WERI-Rb-1 (cell line): ENCODE measurements around the gene CHRNA4.

Experiments
- DNase-seq: peaks from one replicate; pipeline ENCODE4 v3.0.0-alpha.2; 2020
- H3K27ac ChIP-seq: fragments of 250-450 bp; sonication (Bioruptor Pico); 2 replicates; pipeline ENCODE4 v1.5.1; 2020; ENCODE audit warnings: mild to moderate bottlenecking, moderate library complexity
- H3K27me3 ChIP-seq: fragments of 250-450 bp; sonication (Bioruptor Pico); 2 replicates; pipeline ENCODE4 v1.5.1; 2021; ENCODE audit warnings: mild to moderate bottlenecking, low read depth, moderate library complexity; ENCODE audit not compliant: insufficient read depth, severe bottlenecking
- H3K36me3 ChIP-seq: fragments of 250-450 bp; sonication (Bioruptor Pico); 2 replicates; pipeline ENCODE4 v1.5.1; 2020; ENCODE audit warnings: mild to moderate bottlenecking, moderate library complexity
- H3K4me3 ChIP-seq: 2 replicates; pipeline ENCODE4 v1.5.1; 2011; ENCODE audit warnings: low read depth, mild to moderate bottlenecking, control low read depth, low read length
- H3K9me3 ChIP-seq: fragments of 250-450 bp; sonication (Bioruptor Pico); 2 replicates; pipeline ENCODE4 v1.5.1; 2021; ENCODE audit warnings: mild to moderate bottlenecking, moderate library complexity; ENCODE audit not compliant: severe bottlenecking
- TF ChIP-seq, protein P1 (sequence below): IDR thresholded peaks from 2 replicates; pipeline ENCODE4 v1.5.1; 2011; ENCODE audit warnings: low read depth, mild to moderate bottlenecking, control low read depth, inconsistent platforms, low read length

The CHRNA4 gene

DNA sequence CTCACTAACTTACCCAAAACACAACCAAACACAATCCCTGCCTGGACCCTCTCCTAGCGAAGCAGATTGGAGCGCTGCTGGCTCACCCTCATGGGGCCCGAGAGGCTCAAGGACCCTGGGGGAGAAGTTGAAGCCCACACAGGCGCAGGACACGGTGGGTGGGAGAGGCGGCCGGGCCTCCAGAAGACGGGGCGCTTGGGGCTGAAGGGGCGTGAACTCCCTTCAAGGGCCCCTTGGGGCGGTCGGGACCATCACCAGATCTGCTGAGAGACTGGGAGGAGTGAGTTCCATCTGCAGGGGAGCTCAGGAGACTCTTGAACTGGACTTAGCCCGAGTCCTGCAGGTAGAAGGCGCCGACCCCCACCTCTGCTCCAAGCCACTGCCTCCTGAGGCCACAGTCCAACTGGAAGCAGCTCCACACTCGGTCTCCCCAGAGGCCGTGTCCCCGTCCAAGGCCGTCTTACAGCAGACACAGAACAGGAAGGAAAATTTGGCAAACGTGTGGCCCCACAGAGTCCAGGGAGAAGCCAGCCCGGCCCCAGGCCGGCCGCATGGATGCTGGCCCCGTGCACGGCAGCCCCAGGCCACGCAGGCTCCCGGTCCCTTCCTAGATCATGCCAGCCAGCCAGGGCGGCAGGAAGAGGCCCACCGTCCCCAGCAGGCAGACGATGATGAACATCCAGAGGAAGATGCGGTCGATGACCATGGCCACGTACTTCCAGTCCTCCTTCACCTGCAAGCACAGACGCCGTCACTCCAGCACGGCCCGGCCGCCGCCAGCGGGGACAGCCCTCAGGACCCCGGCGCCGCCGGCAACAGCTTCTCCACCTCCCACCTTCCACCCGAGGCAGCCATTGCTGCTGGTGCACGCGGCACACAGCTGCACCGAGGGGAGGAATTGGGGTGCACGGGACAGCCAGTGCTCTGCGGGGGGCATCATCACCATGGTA lies 14.7 kb downstream of the CHRNA4 start:
- no peaks in the 10 kb centered on the region for H3K27me3 ChIP-seq
- no peak for DNase-seq
- TF ChIP-seq, protein P1, sequence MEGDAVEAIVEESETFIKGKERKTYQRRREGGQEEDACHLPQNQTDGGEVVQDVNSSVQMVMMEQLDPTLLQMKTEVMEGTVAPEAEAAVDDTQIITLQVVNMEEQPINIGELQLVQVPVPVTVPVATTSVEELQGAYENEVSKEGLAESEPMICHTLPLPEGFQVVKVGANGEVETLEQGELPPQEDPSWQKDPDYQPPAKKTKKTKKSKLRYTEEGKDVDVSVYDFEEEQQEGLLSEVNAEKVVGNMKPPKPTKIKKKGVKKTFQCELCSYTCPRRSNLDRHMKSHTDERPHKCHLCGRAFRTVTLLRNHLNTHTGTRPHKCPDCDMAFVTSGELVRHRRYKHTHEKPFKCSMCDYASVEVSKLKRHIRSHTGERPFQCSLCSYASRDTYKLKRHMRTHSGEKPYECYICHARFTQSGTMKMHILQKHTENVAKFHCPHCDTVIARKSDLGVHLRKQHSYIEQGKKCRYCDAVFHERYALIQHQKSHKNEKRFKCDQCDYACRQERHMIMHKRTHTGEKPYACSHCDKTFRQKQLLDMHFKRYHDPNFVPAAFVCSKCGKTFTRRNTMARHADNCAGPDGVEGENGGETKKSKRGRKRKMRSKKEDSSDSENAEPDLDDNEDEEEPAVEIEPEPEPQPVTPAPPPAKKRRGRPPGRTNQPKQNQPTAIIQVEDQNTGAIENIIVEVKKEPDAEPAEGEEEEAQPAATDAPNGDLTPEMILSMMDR, result no peak
- H3K4me3 ChIP-seq, result no peak overlapping the region
- H3K9me3 ChIP-seq, result peaks cover 3% of the 10 kb centered on the region
- H3K27ac ChIP-seq, result no peak overlapping the region
- no peaks in the 10 kb centered on the region for H3K36me3 ChIP-seq

DNA sequence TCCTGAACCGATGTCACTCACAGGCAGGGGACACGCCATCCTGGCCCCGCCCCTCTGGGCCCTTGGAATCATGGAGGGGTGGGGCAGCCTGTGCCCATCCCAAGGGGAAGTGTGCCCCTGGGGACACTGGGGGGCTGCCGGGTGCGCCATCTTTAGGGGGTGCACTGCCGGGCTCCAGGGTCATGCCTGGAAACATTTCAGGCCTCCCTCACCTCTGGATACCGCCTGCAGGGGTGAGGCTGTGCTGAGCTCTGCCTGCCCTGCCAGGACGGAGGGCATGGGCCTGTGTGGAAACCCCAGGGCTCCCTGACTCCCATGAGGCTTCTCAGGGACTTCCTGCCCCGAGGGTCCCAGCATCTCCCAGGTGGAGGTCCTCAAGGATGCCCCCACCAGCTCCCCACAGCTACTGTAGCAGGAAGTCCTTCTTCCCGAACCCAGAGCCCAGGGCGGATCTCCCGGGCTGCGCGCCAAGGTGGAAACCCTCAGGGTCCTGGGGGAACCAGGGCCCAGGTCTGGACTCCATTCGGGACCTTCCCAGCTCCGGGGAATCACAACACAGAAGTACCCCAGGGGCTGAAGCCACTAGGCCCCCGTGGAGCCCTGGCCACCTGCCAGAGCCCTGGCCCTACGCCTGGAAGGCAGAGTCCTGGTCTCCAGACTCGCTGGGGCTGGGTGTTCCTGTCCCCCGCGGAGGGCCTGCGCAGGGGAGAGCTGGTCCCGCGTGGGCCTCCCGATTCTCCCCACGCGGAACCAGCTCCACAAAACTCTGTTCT lies 15.6 kb downstream of the CHRNA4 start:
- no peaks in the 10 kb centered on the region for H3K9me3 ChIP-seq
- DNase-seq, result no peak
- no peaks in the 10 kb centered on the region for H3K27me3 ChIP-seq
- H3K4me3 ChIP-seq, result no peak overlapping the region
- TF ChIP-seq, protein P1, result no peak
- H3K36me3 ChIP-seq, result no peaks in the 10 kb centered on the region
- H3K27ac ChIP-seq, result no peak overlapping the region

GRCh38 chr20:63344616-63345327 lies 16.4 kb downstream of the CHRNA4 start:
- H3K9me3 ChIP-seq, result no peaks in the 10 kb centered on the region
- H3K4me3 ChIP-seq, result no peak overlapping the region
- H3K27me3 ChIP-seq, result no peaks in the 10 kb centered on the region
- no peaks in the 10 kb centered on the region for H3K36me3 ChIP-seq
- no peak overlapping the region for H3K27ac ChIP-seq
- TF ChIP-seq, protein P1, result no peak
- DNase-seq, result no peak

DNA sequence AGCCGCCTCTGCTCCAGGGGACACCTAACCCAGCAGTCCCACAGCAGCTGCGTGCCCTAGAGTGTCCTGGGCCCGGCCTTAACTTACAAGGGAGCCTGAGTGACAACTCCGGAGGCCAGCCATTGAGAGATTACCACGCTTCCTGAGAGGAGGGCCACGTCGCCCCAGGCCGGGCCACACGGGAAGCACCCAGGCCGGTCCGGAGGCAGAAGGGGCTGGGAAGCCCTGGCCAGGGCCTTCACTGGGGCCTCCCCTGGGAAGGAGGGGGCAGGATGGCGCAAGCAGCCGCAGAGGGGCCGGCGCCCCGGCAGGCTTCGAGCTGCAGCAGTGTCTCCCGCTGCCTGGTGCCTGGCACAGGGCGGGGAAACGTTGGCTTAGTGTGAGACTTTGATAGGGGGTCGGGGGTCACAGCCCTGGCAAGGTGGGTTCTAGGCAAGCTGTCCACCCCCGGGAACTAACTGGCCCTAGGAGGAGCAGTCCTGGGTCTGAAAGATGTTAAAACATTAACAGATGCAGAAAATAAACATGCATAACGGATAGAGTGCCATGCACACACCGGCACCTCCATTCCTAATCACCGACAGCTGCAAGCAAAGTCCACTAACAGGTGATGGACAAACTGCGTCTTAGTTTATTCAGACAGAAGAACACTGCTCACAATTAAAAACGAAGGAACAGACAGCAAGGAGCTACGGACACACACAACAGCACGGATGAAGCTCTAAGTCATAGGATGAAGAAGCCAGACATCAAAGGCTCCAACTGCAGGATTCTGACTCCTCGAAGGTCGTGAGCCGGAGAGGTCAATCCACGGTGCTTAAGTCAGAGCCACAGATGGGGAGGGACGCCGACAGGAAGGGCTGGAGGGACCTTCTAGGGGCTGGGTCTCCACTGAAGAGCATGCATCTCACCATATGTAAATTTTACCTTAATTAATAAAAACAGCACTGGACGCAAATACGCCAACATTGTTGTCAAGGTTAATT lies 17.4 kb downstream of the CHRNA4 start:
- no peak overlapping the region for H3K27ac ChIP-seq
- H3K27me3 ChIP-seq, result no peaks in the 10 kb centered on the region
- TF ChIP-seq, protein P1, result no peak
- no peaks in the 10 kb centered on the region for H3K9me3 ChIP-seq
- no peaks in the 10 kb centered on the region for H3K36me3 ChIP-seq
- DNase-seq, result no peak
- H3K4me3 ChIP-seq, result no peak overlapping the region
